ENCODE measurements around the gene DUSP14.
"Not testable (repeated sequence)": the region's sequence is repeated elsewhere in the genome, so short reads cannot be mapped to it uniquely, and the experiment has no call there.

DUSP14 gene

GRCh38 chr17:37489197-37490001 lies at the start of gene DUSP14:
Gene DUSP14, plus strand, starts transcription at chr17:37489891. Its CDS starts 22,382 bp downstream, at chr17:37512273.
- no peak for DNase-seq (ENCODE audit: extremely low read depth, low read depth)
- no peak for TF ChIP-seq CTCF (IDR thresholded peaks at IDR 0.05; ENCODE audit: low read depth, low read length, missing control alignments)
- H3K4me3 ChIP-seq (replicated peaks; ENCODE audit: low read depth, low read length), result peak within 1 kb of the TSS; percentile 86

- H3K4me3 ChIP-seq (replicated peaks; ENCODE audit: low read depth, low read length), result no peak overlapping the region
- no peak for TF ChIP-seq CTCF (IDR thresholded peaks at IDR 0.05; ENCODE audit: low read depth, low read length, missing control alignments)
- DNase-seq (ENCODE audit: extremely low read depth, low read depth), result no peak
Observed at GRCh38 chr17:37440424-37440823, 49.3 kb upstream of the DUSP14 start.

GRCh38 chr17:37441369-37442014 lies 48.2 kb upstream of the DUSP14 start:
- not testable (repeated sequence) for DNase-seq (ENCODE audit: extremely low read depth, low read depth); H3K4me3 ChIP-seq (replicated peaks; ENCODE audit: low read depth, low read length)

- no peak for DNase-seq (ENCODE audit: extremely low read depth, low read depth)
- TF ChIP-seq CTCF (IDR thresholded peaks at IDR 0.05; ENCODE audit: low read depth, low read length, missing control alignments), result no peak
- no peak overlapping the region for H3K4me3 ChIP-seq (replicated peaks; ENCODE audit: low read depth, low read length)
Observed at GRCh38 chr17:37446027-37446426, 43.7 kb upstream of the DUSP14 start.

- H3K4me3 ChIP-seq (replicated peaks; ENCODE audit: low read depth, low read length), result no peak overlapping the region
- no peak for TF ChIP-seq CTCF (IDR thresholded peaks at IDR 0.05; ENCODE audit: low read depth, low read length, missing control alignments)
- DNase-seq (ENCODE audit: extremely low read depth, low read depth), result no peak
Observed at GRCh38 chr17:37447641-37448040, 42.0 kb upstream of the DUSP14 start.

- no peak for DNase-seq (ENCODE audit: extremely low read depth, low read depth)
- no peak for TF ChIP-seq CTCF (IDR thresholded peaks at IDR 0.05; ENCODE audit: low read depth, low read length, missing control alignments)
- no peak overlapping the region for H3K4me3 ChIP-seq (replicated peaks; ENCODE audit: low read depth, low read length)
Observed at GRCh38 chr17:37450112-37450511, 39.6 kb upstream of the DUSP14 start.

- DNase-seq (ENCODE audit: extremely low read depth, low read depth), result not testable (repeated sequence)
Observed at GRCh38 chr17:37457801-37458200, 31.9 kb upstream of the DUSP14 start.

More at GRCh38 chr17:37457801-37458200, 31.9 kb upstream of the DUSP14 start:
- not testable (repeated sequence) for H3K4me3 ChIP-seq (replicated peaks; ENCODE audit: low read depth, low read length)

All from HFF-Myc (cell line).